Measurements from ENCODE around the gene CBY1. TPM values are rescaled to one million over a fixed set of nuclear protein-coding genes. Genes with fewer than 3 reads are reported as not detected.

CBY1 gene
- polyA plus RNA-seq, 1 of the 3 experiments (the other 2 are of a cell fraction): 21.8 TPM

DNA sequence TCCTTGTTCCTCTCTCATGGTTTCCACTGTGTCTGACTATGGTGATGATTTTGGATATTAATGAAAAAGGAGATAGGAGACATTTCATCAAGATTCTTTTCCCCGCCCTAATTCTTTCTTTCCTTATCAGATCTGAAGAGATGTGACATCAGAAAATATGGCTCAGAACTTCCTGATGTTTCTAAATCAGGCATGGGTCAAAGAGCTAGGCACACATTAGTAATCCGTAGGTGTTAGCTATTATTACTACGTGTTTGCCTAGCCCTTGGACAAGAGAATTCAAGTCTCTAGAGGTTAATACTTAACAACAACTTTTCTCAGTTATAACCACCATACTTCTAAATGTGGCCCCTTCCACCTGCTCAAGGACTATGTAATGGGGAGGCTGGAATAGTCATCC is 38.5 kb downstream of the CBY1 start:
- Histone ChIP-seq H3K79me2 (ENCODE audit: insufficient read depth) (peaks cover 90% of the 10 kb centered on the region), H3K4me2 (no peak overlapping the region), H3K27ac (ENCODE audit: low read depth in 2 of 2, low read length in 1 of 2) (no peak overlapping the region), H3K4me3 (ENCODE audit: low read depth in 2 of 2, low read length in 1 of 2) (no peak overlapping the region), H3K4me1 (ENCODE audit: control insufficient read depth in 1 of 2, insufficient read depth in 2 of 2, low read depth in 1 of 2, low read length in 1 of 2) (peaks cover 5 to 20% of the 10 kb centered on the region in 2 experiments; a peak in 2 of 4 replicates), H3F3A (replicated peaks; ENCODE audit: insufficient read depth) (peaks cover 29% of the 10 kb centered on the region), H3K9ac (no peak overlapping the region), H3K27me3 (ENCODE audit: insufficient read depth) (no peaks in the 10 kb centered on the region), H3K9me3 (no peaks in the 10 kb centered on the region), H4K20me1 (ENCODE audit: insufficient read depth) (no peaks in the 10 kb centered on the region), H3K36me3 (replicated peaks in 1 of 2; ENCODE audit: control insufficient read depth in 1 of 2, insufficient read depth in 2 of 2, low read length in 1 of 2) (no peaks in the 10 kb centered on the region), H2AFZ (ENCODE audit: low read depth) (no peak overlapping the region), H3K9me2 (no peaks in the 10 kb centered on the region)
- CTCF ChIA-PET: no interaction called here
- POLR2A ChIA-PET: no interaction called here
- no peak for DNase-seq
- TF ChIP-seq SIN3A (IDR thresholded peaks at IDR 0.05; ENCODE audit: borderline replicate concordance, low read depth, low read length) (no peak), EZH2phosphoT487 (IDR thresholded peaks at IDR 0.05; ENCODE audit: borderline replicate concordance, low read depth) (no peak), ELF1 (IDR thresholded peaks at IDR 0.05) (no peak), RCOR1 (IDR thresholded peaks at IDR 0.05; ENCODE audit: low read length) (no peak), YY1 (IDR thresholded peaks at IDR 0.05; ENCODE audit: low read depth) (no peak), RXRA (IDR thresholded peaks at IDR 0.05; ENCODE audit: borderline replicate concordance, low read depth) (no peak), NRF1 (IDR thresholded peaks at IDR 0.05; ENCODE audit: low read depth, low read length) (no peak), TEAD4 (IDR thresholded peaks at IDR 0.05; ENCODE audit: borderline replicate concordance, insufficient read depth) (no peak), CTCF (IDR thresholded peaks at IDR 0.05) (no peak), TAF1 (IDR thresholded peaks at IDR 0.05; ENCODE audit: borderline replicate concordance, low read depth, low read length) (no peak), REST (IDR thresholded peaks at IDR 0.05; ENCODE audit: low read depth, low read length) (no peak), FOXM1 (IDR thresholded peaks at IDR 0.05; ENCODE audit: low read depth) (no peak)
- TF ChIP-seq, protein P1, sequence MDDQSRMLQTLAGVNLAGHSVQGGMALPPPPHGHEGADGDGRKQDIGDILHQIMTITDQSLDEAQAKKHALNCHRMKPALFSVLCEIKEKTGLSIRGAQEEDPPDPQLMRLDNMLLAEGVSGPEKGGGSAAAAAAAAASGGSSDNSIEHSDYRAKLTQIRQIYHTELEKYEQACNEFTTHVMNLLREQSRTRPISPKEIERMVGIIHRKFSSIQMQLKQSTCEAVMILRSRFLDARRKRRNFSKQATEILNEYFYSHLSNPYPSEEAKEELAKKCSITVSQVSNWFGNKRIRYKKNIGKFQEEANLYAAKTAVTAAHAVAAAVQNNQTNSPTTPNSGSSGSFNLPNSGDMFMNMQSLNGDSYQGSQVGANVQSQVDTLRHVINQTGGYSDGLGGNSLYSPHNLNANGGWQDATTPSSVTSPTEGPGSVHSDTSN (IDR thresholded peaks at IDR 0.05): no peak
- TF ChIP-seq, protein P2, sequence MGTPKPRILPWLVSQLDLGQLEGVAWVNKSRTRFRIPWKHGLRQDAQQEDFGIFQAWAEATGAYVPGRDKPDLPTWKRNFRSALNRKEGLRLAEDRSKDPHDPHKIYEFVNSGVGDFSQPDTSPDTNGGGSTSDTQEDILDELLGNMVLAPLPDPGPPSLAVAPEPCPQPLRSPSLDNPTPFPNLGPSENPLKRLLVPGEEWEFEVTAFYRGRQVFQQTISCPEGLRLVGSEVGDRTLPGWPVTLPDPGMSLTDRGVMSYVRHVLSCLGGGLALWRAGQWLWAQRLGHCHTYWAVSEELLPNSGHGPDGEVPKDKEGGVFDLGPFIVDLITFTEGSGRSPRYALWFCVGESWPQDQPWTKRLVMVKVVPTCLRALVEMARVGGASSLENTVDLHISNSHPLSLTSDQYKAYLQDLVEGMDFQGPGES (IDR thresholded peaks at IDR 0.05; ENCODE audit: low read depth, low read length): no peak
- 88% methylated on average over 3 of the region's 3 CpGs for WGBS (ENCODE audit: low lambda C conversion rate)

Data from SK-N-SH (cell line).